ENCODE results near the gene SNX3. TPM values are rescaled to one million over a fixed set of nuclear protein-coding genes. Genes with fewer than 3 reads are reported as not detected.

The SNX3 gene
- total RNA-seq, 6 experiments from 2014 or later = 148 to 195 (median 189) TPM

GRCh38 chr6:108163644-108164542 is 96.9 kb downstream of the SNX3 start:
- no peak for TF ChIP-seq CTCF (IDR thresholded peaks at IDR 0.05)
- no peak overlapping the region for H3K4me3 Mint-ChIP-seq
- no peaks in the 10 kb centered on the region for H3K9me3 Mint-ChIP-seq
- H3K36me3 Mint-ChIP-seq (ENCODE audit: low read depth) = no peaks in the 10 kb centered on the region
- H3K27ac Mint-ChIP-seq = no peak overlapping the region
- peaks cover 76% of the 10 kb centered on the region for H3K27me3 Mint-ChIP-seq (ENCODE audit: insufficient read depth)
- H3K4me1 Mint-ChIP-seq (ENCODE audit: low read depth) = peaks cover 20% of the 10 kb centered on the region
- no peak for DNase-seq

GRCh38 chr6:108163267-108163643 is 97.6 kb downstream of the SNX3 start:
- Mint-ChIP-seq H3K27me3 (ENCODE audit: insufficient read depth) (peaks cover 79% of the 10 kb centered on the region), H3K4me1 (ENCODE audit: low read depth) (peaks cover 23% of the 10 kb centered on the region), H3K36me3 (ENCODE audit: low read depth) (peaks cover 3% of the 10 kb centered on the region), H3K4me3 (no peak overlapping the region), H3K9me3 (no peaks in the 10 kb centered on the region), H3K27ac (no peak overlapping the region)
- no peak for TF ChIP-seq CTCF (IDR thresholded peaks at IDR 0.05)
- DNase-seq = no peak

GRCh38 chr6:108161724-108162282 is 99.0 kb downstream of the SNX3 start:
- DNase-seq = no peak
- Mint-ChIP-seq H3K27me3 (ENCODE audit: insufficient read depth) (peaks cover 76% of the 10 kb centered on the region), H3K9me3 (no peaks in the 10 kb centered on the region), H3K27ac (no peak overlapping the region), H3K4me1 (ENCODE audit: low read depth) (peaks cover 22% of the 10 kb centered on the region), H3K4me3 (no peak overlapping the region), H3K36me3 (ENCODE audit: low read depth) (peaks cover 6% of the 10 kb centered on the region)
- no peak for TF ChIP-seq CTCF (IDR thresholded peaks at IDR 0.05)

Other genes with a start within 250 kb of the SNX3 start
- gene OSTM1, start 186.3 kb downstream of the SNX3 start, total RNA-seq (2021; fragmentation: NEBNext Ultra II Directional; extraction: Animal tissue kit (Norgen Biotek cat#: 25700)) = 10 to 100 TPM; 42.8 to 52.6 (median 48.7) TPM
- gene NR2E1, start 95.0 kb downstream of the SNX3 start, total RNA-seq (2021; fragmentation: NEBNext Ultra II Directional; extraction: Animal tissue kit (Norgen Biotek cat#: 25700)) = not detected
- gene AFG1L, start 34.0 kb upstream of the SNX3 start, total RNA-seq (2021; fragmentation: NEBNext Ultra II Directional; extraction: Animal tissue kit (Norgen Biotek cat#: 25700)) = 1 to 10 TPM; 4.8 to 5.7 (median 5.3) TPM